GM21381 (cell line): Measurements from ENCODE around the gene LPCAT2.
A peak's percentile ranks its signal among the peaks of the same experiment; 100 is the strongest.

ENCODE experiments used
- ATAC-seq: cut with Tn5 transposase; IDR thresholded peaks from one replicate; pipeline ENCODE4 v1.9.1; 2021; ENCODE audit warnings: mild to moderate bottlenecking, moderate library complexity; ENCODE audit not compliant: unreplicated experiment

LPCAT2 gene, protein sequence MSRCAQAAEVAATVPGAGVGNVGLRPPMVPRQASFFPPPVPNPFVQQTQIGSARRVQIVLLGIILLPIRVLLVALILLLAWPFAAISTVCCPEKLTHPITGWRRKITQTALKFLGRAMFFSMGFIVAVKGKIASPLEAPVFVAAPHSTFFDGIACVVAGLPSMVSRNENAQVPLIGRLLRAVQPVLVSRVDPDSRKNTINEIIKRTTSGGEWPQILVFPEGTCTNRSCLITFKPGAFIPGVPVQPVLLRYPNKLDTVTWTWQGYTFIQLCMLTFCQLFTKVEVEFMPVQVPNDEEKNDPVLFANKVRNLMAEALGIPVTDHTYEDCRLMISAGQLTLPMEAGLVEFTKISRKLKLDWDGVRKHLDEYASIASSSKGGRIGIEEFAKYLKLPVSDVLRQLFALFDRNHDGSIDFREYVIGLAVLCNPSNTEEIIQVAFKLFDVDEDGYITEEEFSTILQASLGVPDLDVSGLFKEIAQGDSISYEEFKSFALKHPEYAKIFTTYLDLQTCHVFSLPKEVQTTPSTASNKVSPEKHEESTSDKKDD

DNA sequence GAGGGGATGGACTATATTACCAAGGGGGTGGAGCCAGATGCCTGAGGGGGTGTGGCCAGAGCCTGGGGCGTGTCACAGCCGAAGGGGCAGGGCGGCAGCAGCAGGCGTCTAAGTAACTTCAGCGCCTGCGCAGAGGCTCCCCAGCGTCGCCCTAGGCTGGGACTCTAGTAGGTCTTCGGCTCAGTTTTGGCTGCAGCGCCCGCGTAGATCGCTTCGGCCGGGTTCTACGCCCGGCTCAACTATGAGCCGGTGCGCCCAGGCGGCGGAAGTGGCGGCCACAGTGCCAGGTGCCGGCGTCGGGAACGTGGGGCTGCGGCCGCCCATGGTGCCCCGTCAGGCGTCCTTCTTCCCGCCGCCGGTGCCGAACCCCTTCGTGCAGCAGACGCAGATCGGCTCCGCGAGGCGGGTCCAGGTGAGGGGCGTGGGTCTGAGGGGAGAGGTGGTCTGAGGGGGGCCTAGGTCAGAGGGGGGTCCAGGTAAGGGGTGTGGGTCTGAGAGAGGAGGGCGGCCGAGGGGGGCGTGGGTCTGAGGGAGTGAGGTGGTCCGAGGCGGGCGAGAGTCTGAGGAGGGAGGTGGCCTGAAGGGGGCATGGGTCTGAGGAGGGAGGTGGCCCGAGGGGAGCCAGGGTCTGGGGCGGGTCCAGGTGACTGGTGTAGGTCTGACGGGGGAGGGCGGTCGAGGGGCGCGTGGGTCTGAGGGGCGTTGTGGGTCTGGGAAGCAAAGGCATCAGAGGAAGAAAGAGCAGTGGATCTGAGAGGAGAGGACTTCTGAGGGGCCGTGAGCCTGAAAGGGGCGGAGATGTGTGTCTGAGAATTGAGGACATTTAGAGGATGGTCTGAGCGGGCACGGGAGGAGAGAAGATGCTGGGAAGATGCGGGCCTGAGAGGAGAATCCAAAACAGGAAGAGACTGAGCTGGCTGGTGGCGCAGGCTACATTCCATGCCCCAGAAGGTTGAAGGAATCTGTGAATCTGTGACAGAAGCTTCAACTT is at the start of gene LPCAT2:
LPCAT2 (plus strand) TSS at position 132 of the 991 bp plus-strand sequence; CDS start at position 242, 110 bp downstream.
- no peak for ATAC-seq

DNA sequence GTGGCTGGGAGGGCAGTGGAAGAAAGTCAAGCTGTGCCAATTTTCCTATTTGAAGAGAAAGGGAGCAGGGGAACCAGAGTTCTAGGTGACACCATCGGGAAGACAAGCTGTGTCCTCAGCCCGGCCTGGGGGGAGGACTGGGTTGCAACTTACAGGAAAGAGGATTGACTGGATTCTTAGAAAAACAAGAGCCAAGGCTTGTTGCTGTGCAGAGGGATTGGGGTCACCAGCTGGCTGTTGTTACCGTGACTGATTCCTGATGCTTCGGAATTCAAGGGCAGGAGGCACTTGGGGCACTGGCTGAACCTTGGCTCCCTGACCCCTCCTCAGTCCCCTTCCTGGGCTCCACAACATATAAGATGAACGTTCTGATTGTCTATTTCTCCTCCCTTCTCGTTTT is 46.6 kb upstream of the LPCAT2 start:
- ATAC-seq, result no peak

DNA sequence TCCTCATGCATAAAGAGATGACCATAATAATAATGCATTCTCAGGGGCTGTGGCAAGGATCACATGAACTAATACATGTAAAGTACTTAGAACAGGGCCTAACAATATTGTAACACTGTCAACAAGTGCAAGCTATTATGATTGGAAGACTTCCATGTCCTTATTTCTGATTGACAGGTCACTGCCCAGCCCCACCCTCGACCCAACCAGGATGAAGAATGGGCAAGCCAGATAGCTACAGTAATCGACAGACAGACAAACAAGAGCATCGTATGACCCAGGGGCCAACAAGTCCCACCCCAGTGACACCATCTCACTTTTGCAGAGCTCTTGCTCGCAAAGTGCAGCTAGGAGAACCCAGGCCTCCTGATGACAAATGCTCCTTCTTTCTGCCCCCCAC is 44.5 kb upstream of the LPCAT2 start:
- ATAC-seq, result no peak

DNA sequence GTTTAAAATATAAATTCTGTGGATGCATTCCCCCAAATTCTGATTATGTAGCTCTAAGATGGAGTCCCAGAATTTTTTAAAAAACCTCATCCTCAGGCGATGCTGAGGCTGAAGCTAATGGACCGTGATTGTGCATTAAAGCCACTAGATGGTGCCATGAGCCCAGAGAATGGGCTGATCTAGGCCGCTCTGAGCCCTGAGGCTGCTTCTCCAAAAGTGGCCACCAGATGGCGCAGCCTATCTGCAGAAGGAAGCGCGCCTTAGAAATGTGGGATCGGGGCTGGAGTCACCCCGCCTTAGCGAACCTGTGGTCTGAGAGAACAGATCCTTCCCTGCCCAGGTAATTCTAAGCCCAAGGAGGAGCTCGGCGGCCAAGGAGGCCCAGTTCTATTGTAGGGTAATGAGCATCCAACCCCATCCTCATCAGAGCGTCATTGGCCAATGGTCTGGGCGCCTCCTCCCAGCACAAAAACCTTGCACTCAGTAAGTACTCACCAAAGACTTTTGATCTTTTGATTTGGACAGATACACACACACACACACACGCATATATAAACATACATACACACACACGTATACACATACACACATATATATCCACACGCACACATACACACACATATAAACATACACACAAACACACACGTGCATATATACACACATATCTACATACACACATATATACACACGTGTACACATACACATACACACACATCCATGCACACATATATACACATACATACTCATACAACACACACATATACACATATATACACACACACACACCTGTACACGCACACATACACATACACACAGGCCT is 43.6 kb upstream of the LPCAT2 start:
- peak; percentile 91 for ATAC-seq

DNA sequence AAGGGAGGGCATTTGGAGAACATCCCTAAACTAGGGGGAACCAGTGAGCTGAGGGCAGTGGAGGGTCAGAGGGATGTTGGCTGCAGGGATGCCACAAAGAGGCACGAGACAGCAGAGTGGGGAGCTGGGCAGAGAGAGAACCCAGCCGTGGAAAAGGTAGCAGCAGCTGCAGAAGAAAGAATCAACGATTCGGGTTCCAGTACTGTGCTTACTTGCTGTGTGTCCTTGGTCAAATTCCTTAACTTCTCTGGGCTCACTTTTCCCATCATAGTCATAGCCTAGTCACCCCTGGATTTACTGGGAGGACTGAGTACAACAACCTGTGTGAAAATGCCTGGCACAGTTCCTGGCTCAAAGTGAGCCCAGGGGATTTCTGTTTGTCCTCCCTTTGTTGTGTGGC is 42.7 kb upstream of the LPCAT2 start:
- ATAC-seq, result no peak

DNA sequence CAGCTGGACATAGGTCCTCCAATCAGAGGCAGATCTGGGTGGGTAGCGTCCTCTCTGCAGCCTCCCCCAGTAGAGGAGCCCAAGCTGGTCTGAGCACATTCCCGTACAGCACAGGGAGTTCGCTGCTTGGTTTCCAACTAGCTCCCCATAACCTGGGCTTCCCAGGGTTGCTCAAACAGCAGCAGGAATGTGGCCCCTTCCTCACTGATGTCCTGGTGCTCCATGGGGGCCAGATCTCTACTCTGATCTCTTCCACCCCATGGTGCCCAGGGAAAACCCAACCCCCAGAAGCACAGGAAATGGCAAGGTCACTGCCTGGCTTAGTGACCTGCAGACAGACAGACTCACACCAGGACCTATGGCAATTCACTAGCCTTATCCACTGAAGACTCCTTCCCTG is 41.0 kb upstream of the LPCAT2 start:
- no peak for ATAC-seq

DNA sequence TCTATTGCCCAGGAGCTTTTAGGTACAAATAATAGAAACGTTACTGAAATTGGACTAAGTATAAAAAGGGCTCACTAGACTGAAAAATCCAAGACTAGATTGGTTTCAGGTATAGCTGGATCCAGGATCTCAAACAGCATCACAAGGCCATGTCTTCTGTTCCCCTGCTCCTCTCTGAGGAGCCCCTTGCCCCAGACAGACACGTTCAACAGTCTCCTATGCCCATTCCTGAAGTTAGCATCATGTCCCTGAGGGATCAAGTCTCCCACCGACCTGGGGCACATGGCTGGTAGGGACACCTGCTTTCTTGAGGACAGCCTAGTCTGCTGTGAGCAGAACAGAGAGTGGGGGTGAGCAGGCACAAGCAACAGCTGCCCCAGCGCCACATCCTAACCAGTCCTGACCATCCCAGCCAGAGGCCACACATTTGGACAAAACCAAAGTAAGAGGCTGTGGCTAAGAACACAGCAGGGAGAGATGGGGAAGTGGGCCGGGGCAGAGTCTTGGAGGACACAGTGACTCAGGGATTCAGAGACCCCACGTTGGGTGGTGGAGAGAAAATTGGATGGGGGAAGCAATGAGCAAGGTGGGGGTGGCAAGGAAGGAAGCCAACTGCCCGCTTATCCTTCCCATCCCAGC is 40.4 kb upstream of the LPCAT2 start:
- ATAC-seq, result no peak

DNA sequence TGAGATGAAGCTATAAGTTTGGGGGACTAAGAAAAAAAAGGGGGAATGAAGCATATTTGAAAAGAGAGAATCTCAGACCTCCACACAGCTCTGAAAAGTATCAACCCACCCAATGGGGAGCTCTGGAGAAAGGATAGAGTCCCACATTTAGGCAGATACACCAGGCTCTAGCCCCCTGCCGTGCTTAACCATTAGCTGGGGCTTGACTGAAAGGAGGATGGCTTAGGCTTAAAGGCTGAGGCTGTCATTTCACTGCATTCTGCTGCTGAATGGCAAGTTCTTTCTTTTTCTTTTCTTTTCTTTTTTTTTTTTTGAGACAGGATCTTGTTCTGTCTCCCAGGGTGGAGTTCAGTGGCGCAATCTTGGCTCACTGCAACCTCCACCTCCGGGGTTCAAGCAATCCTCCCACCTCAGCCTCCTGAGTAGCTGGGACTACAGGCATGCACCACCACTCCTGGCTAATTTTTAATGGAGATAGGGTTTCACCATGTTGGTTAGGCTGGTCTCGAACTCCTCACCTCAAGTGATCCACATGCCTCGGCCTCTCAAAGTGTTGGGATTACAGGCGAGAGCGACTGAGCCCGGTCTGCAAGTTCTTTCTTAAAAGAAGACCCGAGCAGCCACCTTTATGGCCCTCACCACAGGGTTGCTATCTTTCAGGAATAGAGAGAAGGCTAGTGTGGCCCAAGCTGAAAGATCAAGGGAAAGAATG is 38.9 kb upstream of the LPCAT2 start:
- ATAC-seq, result no peak

DNA sequence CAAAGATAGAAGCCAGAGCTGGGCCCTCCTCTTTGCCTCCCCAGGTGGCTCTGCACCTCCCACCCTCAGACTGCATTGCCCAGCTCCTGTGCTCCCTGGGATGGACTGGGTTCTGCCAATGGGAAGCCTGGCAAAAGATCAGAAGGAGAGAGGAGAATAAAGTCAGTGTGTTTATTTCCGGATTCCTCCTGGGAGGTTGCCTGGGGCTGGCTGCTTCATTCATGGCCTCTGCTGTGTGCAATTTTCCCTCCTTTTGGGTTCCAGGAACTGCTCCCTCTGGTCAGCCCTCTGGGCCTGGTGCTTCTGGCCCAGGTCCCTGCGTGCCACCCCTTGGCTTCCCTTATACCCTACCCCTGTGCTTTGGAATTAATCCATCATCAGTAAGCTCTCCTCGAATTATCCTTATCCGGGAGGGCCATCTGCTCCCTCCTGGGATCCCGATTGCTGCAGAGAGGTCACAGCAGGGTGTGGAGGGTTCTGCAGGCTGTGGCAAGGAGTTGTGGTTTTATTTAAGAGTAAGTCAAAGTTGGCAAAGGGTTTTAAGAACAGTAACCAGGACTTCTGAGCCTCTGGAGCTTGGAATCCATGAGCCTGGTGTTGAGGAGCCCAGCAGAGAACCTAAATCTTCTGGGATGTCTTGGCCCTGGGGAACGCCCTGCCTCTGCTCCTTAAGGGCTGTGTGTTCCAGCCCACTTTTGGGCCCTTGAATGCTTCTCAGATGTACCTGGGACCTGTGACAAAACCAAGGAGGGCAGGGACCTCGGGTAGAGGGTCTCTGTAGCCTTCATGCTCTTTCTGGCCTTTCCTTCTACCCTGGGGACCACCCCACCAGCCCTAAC is 38.1 kb upstream of the LPCAT2 start:
- ATAC-seq, result no peak

DNA sequence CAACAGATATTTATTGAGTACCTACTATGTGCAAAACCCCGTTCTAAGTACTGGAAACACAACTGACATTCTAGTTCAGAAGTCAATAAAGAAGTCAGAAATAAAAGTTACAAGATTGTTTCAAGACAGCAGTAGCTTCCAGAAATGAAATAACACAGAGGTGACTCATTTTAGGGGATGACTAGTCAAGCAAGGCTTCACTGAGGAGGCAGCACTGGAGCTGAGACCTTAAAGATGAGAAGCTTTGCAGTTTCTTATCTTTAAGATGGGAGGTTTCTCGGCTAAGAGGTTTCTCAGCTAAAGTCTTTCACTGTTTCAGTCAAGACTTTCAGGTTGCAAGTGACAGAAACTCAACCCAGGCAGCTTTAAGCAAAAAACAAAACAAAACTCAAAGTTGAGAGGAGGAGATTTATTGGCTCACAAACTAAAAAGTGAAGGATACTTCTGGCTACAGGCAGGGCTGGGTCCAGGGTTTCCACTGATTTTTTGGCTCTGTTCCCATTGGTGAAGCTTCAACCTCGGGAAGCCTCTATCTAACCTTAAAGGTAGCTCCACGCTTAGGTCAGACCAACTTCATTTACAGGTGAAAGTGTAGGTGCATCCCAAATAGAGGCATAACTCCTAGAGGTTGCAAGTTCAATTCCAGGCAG is 37.3 kb upstream of the LPCAT2 start:
- peak; percentile 70 for ATAC-seq

DNA sequence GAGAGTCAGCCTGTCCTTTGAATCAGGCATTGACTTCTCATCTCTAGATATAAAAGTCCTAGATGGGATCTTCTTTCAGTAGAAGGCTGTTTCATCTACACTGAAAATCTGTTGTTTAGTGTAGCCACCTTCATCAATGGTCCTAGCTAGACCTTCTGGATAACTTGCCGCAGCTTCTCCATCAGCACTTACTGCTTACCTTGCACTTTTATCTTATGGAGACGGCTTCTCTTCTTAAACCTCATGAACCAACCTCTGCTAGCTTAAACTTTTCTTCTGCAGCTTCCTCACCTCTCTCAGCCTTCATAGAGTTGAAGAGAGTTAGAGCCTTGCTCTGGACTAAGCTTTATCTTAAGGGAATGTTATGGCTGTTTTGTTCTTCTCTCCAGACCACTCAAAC is 35.3 kb upstream of the LPCAT2 start:
- ATAC-seq, result no peak

DNA sequence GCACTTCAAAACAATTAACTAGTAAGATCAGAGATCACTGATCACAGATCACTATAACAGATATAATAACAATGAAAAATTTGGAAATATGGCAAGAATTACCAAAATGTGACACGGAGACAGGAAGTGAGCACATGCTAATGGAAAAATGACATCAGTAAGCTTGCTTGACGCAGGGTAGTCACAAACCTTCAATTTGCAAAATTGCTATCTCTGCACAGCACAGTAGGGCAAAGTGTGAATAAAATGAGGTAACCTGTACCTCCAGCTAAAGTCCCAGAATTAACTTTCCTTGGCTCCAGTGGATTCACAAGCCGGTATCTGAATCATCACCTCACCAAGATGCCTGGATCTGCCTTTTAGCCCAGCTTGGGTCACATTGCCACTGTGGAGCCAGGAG is 34.1 kb upstream of the LPCAT2 start:
- ATAC-seq, result no peak

DNA sequence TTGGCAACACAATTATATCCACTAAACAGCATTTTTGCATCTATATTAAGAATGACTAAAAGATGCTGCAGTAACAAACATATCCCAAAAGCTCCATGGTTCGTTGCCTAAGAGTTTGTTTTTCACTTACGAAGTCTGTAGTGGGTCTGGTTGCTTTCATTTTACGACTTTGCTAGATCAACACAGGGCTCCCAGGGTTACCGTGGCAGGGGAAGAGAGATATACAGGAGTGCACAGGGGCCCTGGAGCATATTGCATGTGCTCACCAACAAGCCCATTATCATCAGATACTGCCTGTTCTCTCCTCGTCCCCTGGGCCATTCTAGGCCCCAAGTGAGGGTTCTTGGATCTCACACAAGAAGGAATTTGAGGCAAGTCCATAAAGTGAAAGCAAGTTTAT is 33.0 kb upstream of the LPCAT2 start:
- no peak for ATAC-seq

DNA sequence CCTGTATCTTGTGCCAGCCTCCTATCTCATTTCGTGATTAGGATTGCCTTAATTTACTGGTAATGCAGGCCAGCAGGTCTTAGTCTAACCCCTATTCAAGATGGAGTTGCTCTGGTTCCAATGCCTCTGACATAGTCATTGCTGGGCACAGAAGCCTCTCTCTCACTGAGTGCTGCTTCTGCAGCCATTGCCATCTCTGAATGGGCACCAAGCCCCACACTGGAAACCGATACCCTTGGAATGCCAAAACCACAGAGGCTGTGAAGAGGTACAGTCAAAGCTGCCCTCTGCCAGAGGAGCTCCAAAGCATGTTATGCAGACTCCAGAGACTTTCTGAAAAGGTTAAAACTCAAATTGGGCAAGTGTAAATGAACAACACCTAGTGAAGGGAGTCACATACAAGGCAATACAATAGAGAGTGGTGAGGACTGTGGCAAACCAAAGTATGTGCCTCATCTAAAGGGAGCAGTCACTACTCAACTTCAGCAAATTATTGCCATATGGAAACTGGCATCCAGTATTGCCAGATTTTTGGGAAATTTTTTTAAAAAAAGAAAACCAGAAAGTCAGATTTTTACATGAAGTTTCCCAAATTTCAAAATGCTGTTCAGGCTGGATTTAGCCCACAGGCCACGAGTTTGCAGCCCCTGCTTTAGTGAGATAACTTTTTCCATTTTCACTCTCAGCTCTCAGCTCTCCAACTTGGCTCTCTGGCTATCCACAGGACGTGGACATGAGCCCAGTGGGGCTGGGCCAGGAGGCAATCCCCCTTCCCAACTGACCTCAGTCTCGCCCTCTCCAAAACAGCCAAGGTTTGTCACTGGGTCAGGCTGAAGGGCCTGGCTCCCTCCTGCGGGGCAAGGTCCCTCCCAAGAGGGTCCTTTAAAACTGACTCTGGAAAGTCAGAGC is 32.0 kb upstream of the LPCAT2 start:
- ATAC-seq, result no peak

DNA sequence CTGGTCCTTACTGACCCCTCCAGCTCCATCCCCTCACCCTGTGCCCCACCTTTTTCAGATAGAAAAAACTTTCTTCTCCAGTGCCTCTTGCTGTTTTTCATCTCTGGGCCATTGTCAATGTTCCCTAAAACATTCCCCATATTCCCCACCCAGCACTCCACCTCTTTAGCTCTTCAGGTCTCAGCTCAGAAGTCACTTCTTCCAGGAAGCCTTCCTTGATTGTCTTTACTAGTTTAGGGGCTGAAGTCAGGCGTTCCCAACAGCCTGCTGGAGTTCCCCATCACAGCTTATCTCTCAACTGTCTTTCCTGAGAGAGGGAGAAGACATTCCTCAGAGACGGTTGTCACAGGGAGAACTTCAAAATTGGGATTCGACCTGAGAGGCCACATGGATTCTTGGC is 31.1 kb upstream of the LPCAT2 start:
- ATAC-seq, result no peak

DNA sequence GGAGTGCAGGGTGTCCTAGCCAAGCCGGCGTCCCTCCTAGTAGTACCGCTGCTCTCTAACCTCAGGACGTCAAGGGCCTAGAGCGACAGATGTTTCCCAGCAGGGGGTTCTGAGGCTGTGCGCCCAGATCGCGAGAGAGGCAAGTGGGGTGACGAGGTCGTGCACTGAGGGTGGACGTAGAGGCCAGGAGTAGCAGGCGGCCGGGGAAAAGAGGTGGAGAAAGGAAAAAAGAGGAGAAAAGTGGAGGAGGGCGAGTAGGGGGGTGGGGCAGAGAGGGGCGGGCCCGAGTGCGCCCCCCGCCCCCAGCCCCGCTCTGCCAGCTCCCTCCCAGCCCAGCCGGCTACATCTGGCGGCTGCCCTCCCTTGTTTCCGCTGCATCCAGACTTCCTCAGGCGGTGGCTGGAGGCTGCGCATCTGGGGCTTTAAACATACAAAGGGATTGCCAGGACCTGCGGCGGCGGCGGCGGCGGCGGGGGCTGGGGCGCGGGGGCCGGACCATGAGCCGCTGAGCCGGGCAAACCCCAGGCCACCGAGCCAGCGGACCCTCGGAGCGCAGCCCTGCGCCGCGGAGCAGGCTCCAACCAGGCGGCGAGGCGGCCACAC is 29.9 kb upstream of the LPCAT2 start, which contains the start of gene MMP2:
MMP2 (plus strand) TSS at position 372 of the 603 bp plus-strand sequence. CDS start 282 bp downstream, outside the sequence.
- no peak for ATAC-seq
